HUES64 (cell line): ENCODE results near the gene EIF4E. TPM values are rescaled to one million over a fixed set of nuclear protein-coding genes. Genes with fewer than 3 reads are reported as not detected.

Source experiments
- H3K27ac ChIP-seq: 2 replicates; pipeline ENCODE4 v1.7.0; 2013; ENCODE audit warnings: low read depth, low read length, inconsistent platforms
- H3K27me3 ChIP-seq: 2 replicates; pipeline ENCODE4 v1.6.1; 2013; ENCODE audit warnings: mild to moderate bottlenecking, low read length; ENCODE audit not compliant: insufficient read depth
- H3K36me3 ChIP-seq: 2 replicates; pipeline ENCODE4 v1.6.1; 2013; ENCODE audit warnings: mild to moderate bottlenecking, low read length; ENCODE audit not compliant: insufficient read depth
- H3K4me1 ChIP-seq: 2 replicates; pipeline ENCODE4 v1.6.1; 2013; ENCODE audit warnings: mild to moderate bottlenecking, low read length, moderate library complexity; ENCODE audit not compliant: insufficient read depth
- H3K4me3 ChIP-seq: 2 replicates; pipeline ENCODE4 v1.5.1; 2013; ENCODE audit warnings: mild to moderate bottlenecking, low read length, moderate library complexity
- H3K9ac ChIP-seq: 2 replicates; pipeline ENCODE4 v1.6.1; 2013; ENCODE audit warnings: mild to moderate bottlenecking, low read depth, low read length
- H3K9me3 ChIP-seq: 2 replicates; pipeline ENCODE4 v1.6.1; 2013; ENCODE audit warnings: low read depth, low read length; ENCODE audit not compliant: insufficient read depth
- WGBS: fragments of 150-250, 120-280 bp; methylation state at CpG from one replicate; pipeline ENCODE4 v1.1.7; 2013; ENCODE audit warnings: missing lambda C conversion rate; 5-methylcytosine and 5-hydroxymethylcytosine counted together
- polyA plus RNA-seq, 2 experiments: library from polyadenylated mRNA; stranded (reverse); fragments of 50-300 nt; gene quantifications; one replicate each; pipeline ENCODE4 v1.2.3, GENCODE V29; 2013

The EIF4E gene, protein sequence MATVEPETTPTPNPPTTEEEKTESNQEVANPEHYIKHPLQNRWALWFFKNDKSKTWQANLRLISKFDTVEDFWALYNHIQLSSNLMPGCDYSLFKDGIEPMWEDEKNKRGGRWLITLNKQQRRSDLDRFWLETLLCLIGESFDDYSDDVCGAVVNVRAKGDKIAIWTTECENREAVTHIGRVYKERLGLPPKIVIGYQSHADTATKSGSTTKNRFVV
- 138 TPM for polyA plus RNA-seq (2013, experiment 1 of 2)
- polyA plus RNA-seq (2013, experiment 2 of 2): 151 TPM

DNA sequence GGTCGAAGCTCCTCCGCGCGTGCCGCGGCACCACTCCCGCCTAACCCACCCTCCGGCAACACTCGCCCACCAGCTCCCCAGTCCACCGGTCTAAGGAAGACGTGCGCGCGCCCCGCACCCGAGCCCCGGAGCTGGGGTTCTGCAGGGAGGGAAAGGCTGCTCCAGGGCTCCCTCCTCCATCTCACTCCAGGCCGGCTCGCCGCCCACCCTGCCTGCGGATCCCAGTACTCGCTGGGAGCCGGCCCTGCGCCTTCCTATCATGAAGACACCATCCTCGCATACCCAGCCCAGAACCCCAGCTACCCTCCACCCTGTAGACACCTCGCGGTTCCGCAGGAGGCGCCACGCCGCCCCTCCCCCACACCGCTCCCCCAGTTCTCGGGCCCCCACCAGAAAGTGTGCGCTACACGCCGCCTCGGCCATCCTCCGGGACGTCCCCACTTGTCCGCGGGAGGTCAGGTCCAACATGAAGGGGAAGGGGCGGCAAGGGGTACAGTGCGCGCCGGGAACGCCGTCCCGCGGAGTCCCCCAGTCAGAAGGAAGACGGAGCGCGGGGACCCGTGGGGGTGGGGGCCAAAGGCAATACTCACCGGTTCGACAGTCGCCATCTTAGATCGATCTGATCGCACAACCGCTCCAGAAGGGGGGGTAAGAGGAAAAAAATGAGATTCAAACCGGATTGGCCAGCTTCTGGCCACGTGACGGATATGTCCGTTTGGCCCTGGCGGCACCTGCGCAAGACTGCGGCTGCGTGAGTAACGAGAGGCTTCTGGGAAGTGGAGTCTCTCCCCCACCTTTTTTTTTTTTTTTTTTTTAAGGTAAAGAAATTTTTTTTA lies at the start of gene EIF4E:
Gene EIF4E (minus strand): TSS at position 629 of the 836 bp plus-strand sequence. CDS start 21 bp downstream, at position 608.
- WGBS: under 1% methylated on average over 68 of the region's 68 CpGs
- H3K9me3 ChIP-seq: peaks cover 19% of the 10 kb centered on the region
- peak within 1 kb of the TSS; percentile 80 for H3K4me3 ChIP-seq
- H3K36me3 ChIP-seq: peaks cover 22% of the 10 kb centered on the region
- no peaks in the 10 kb centered on the region for H3K27me3 ChIP-seq
- peaks cover 6% of the 10 kb centered on the region for H3K4me1 ChIP-seq
- peak within 1 kb of the TSS; percentile 93 for H3K9ac ChIP-seq
- peak within 1 kb of the TSS; percentile 94 for H3K27ac ChIP-seq

DNA sequence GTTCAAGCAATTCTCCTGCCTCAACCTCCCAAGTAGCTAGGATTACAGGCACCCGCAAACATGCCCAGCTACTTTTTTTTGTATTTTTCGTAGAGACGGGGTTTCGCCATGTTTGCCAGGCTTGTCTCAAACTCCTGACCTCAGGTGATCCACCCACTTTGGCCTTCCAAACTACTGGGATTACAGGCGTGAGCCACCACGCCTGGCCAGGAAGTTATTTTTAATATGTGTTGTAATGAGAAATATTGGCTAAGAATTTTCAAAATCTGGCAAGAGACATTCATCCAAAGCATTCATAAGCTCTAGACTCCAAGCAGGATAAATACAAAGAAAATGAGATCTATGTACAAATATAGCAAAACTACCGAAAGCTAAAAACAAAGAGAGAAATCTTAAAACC lies 48.6 kb upstream of the EIF4E start:
- 93% methylated on average over 6 of the region's 7 CpGs for whole genome bisulfite sequencing
- H3K27me3 ChIP-seq: no peaks in the 10 kb centered on the region
- no peak overlapping the region for H3K9ac ChIP-seq
- H3K4me1 ChIP-seq: no peaks in the 10 kb centered on the region
- H3K4me3 ChIP-seq: no peak overlapping the region
- H3K27ac ChIP-seq: no peak overlapping the region
- H3K9me3 ChIP-seq: no peaks in the 10 kb centered on the region
- no peaks in the 10 kb centered on the region for H3K36me3 ChIP-seq

DNA sequence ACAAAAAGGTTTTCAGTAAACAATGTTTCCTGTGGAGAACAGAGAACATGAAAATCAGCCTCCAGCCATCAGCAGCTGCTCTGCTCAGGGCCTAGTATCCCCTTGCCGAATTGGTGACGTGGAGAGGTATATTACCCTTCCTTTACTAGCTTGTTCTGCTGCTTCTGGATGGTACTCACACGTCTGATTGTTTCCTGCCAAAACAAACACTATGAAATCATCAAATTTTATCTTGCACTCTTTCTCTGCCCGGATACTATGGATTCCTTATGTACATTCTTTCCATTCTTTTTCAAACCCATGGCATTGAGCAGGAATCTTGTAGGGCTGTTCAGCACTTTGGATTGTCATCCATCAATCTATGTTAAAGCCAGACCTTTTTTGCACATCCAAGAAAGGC lies 47.8 kb upstream of the EIF4E start:
- H3K27me3 ChIP-seq: no peaks in the 10 kb centered on the region
- no peak overlapping the region for H3K4me3 ChIP-seq
- H3K9ac ChIP-seq: no peak overlapping the region
- no peaks in the 10 kb centered on the region for H3K36me3 ChIP-seq
- H3K4me1 ChIP-seq: no peaks in the 10 kb centered on the region
- WGBS: 90% methylated on average over 4 of the region's 4 CpGs
- H3K27ac ChIP-seq: no peak overlapping the region
- no peaks in the 10 kb centered on the region for H3K9me3 ChIP-seq

GRCh38 chr4:98969878-98970785 lies 41.2 kb upstream of the EIF4E start:
- Histone ChIP-seq H3K4me1 (peaks cover 4% of the 10 kb centered on the region; the same call in 1 of the 2 replicates), H3K27ac (no peak overlapping the region), H3K27me3 (no peaks in the 10 kb centered on the region), H3K36me3 (no peaks in the 10 kb centered on the region), H3K4me3 (no peak overlapping the region), H3K9me3 (no peaks in the 10 kb centered on the region), H3K9ac (no peak overlapping the region)
- 100% methylated on average over 1 of the region's 1 CpG for WGBS

- Histone ChIP-seq H3K4me3 (no peak overlapping the region), H3K27ac (no peak overlapping the region), H3K36me3 (no peaks in the 10 kb centered on the region), H3K4me1 (peaks cover 4% of the 10 kb centered on the region; the same call in 1 of the 2 replicates), H3K27me3 (no peaks in the 10 kb centered on the region), H3K9me3 (no peaks in the 10 kb centered on the region), H3K9ac (no peak overlapping the region)
- 93% methylated on average over 3 of the region's 3 CpGs for WGBS
Observed at GRCh38 chr4:98967786-98968329, 38.9 kb upstream of the EIF4E start.

- no peaks in the 10 kb centered on the region for H3K27me3 ChIP-seq
- no peak overlapping the region for H3K4me3 ChIP-seq
- H3K9ac ChIP-seq: no peak overlapping the region
- H3K9me3 ChIP-seq: no peaks in the 10 kb centered on the region
- H3K4me1 ChIP-seq: peaks cover 4% of the 10 kb centered on the region; the same call in 1 of the 2 replicates
- 95% methylated on average over 3 of the region's 3 CpGs for WGBS
- H3K27ac ChIP-seq: no peak overlapping the region
- no peaks in the 10 kb centered on the region for H3K36me3 ChIP-seq
Observed at GRCh38 chr4:98966926-98967325, 38.0 kb upstream of the EIF4E start.

DNA sequence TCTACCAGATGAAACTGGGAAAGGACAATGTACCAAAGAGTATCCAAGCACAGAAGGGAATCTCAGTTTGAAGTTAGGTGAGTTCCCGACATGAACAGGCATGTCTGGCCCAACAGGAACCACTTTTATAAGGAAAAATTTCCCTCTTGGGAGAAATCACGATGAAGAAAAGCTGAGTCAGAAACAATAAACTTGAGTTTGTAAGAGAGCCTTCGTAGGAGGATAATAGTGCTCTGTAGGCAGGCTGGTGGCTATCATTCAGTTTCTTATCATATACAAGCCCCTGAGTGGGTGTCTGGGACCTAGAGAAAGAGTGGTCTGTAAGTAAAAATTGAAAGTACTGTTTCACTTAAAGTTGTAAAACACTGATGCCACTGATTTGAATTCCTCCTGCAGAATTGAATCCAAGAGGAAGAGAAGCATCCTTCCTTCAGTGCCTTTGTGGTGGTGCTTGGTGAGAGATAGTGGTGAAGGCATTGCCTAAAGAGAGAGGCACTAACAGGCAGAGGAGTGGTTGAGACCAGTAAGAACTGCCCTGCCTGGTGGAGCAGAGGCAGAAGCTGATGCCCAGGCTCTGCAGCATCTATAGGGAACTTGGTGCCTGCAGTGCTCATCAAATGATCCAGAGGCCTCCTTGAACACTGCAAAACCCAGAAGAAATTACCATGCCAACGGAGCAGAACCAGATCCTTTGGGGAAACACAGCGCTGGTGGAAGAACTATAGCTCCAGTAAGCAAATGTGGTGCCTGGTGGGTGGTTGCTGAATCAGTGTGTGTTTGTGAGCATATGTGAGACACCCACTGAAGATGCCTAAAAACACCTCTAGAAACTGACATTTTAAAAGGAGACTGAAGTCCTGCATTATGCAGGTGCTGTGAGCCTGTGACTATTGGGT lies 34.9 kb upstream of the EIF4E start:
- Histone ChIP-seq H3K27ac (no peak overlapping the region), H3K4me1 (no peaks in the 10 kb centered on the region), H3K9me3 (no peaks in the 10 kb centered on the region), H3K9ac (no peak overlapping the region), H3K4me3 (no peak overlapping the region), H3K27me3 (no peaks in the 10 kb centered on the region), H3K36me3 (no peaks in the 10 kb centered on the region)
- 92% methylated on average over 5 of the region's 5 CpGs for WGBS

- no peak overlapping the region for H3K27ac ChIP-seq
Observed at GRCh38 chr4:98961770-98962169, 32.8 kb upstream of the EIF4E start.

DNA sequence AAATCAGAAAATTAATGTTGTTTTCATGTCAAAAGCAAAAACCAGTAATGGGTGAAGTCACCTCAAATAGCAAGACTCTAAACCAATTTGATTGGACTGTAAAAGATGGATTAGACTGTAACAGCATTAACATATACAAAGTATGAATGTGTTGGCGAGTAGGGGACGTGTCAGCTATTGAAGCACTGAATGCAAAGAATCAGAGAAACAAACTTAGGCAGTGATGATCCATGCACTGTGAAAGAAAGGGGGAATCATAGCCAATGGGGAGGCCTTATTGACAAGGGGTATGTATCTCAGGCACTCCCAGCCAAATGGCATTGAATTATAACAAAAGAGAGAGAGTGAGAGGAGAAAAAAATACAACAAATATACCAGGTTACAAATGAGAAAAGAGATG lies 30.5 kb upstream of the EIF4E start:
- Histone ChIP-seq H3K4me1 (no peaks in the 10 kb centered on the region), H3K27me3 (no peaks in the 10 kb centered on the region), H3K36me3 (no peaks in the 10 kb centered on the region), H3K9ac (no peak overlapping the region), H3K4me3 (no peak overlapping the region), H3K9me3 (no peaks in the 10 kb centered on the region), H3K27ac (no peak overlapping the region)
- WGBS: 94% methylated on average over 2 of the region's 2 CpGs

More at GRCh38 chr4:98961770-98962169, 32.8 kb upstream of the EIF4E start:
- no peak overlapping the region for H3K4me3 ChIP-seq
- H3K4me1 ChIP-seq: no peaks in the 10 kb centered on the region
- H3K9me3 ChIP-seq: no peaks in the 10 kb centered on the region
- no peak overlapping the region for H3K9ac ChIP-seq
- no peaks in the 10 kb centered on the region for H3K27me3 ChIP-seq
- H3K36me3 ChIP-seq: no peaks in the 10 kb centered on the region
- 94% methylated on average over 2 of the region's 2 CpGs for WGBS

GRCh38 chr4:98958065-98958464 lies 29.1 kb upstream of the EIF4E start:
- no peaks in the 10 kb centered on the region for H3K27me3 ChIP-seq
- H3K4me3 ChIP-seq: no peak overlapping the region
- WGBS: 93% methylated on average over 2 of the region's 2 CpGs

More at GRCh38 chr4:98958065-98958464, 29.1 kb upstream of the EIF4E start:
- no peak overlapping the region for H3K9ac ChIP-seq
- no peaks in the 10 kb centered on the region for H3K4me1 ChIP-seq
- no peak overlapping the region for H3K27ac ChIP-seq
- H3K9me3 ChIP-seq: no peaks in the 10 kb centered on the region
- no peaks in the 10 kb centered on the region for H3K36me3 ChIP-seq
